ENCODE measurements around the gene SPEM1. TPM values are rescaled to one million over a fixed set of nuclear protein-coding genes. Genes with fewer than 3 reads are reported as not detected.
A peak's percentile ranks its signal among the peaks of the same experiment; 100 is the strongest.

Gene SPEM1
- total RNA-seq, 1 donor from 2014 or later: not detected

- no peak for DNase-seq (ENCODE audit: low spot score)
- no peak for ATAC-seq
These were observed 19.5 kb downstream of the SPEM1 start, which contains the start of gene FGF11 for GRCh38 chr17:7439462-7440112. Gene FGF11 (plus strand): TSS chr17:7439512. CDS start chr17:7439621, 109 bp downstream.

- no peak for ATAC-seq
- peak; percentile 62 for DNase-seq (ENCODE audit: low spot score)
These were observed 20.1 kb downstream of the SPEM1 start for GRCh38 chr17:7440113-7440833.

- peak; percentile 21 for ATAC-seq
These were observed 20.7 kb downstream of the SPEM1 start for GRCh38 chr17:7440834-7441195.

GRCh38 chr17:7441266-7441665 is 21.1 kb downstream of the SPEM1 start:
- DNase-seq (ENCODE audit: low spot score) (no peak), ATAC-seq (no peak)

More at GRCh38 chr17:7440834-7441195, 20.7 kb downstream of the SPEM1 start:
- DNase-seq (ENCODE audit: low spot score): peak; percentile 76

- DNase-seq (ENCODE audit: low spot score): no peak
- no peak for ATAC-seq
These were observed 22.0 kb downstream of the SPEM1 start for GRCh38 chr17:7442142-7442541.

GRCh38 chr17:7443499-7444485 is 23.7 kb downstream of the SPEM1 start:
- DNase-seq (ENCODE audit: low spot score) (no peak), ATAC-seq (no peak)

- DNase-seq (ENCODE audit: low spot score) (peak; percentile 95), ATAC-seq (peak; percentile 93)
These were observed 24.8 kb downstream of the SPEM1 start, which contains the start of gene CHRNB1 for GRCh38 chr17:7444682-7445618. Gene CHRNB1 (plus strand): TSS chr17:7445061. CDS start chr17:7445128, 67 bp downstream.

- peak; percentile 89 for DNase-seq (ENCODE audit: low spot score)
- peak; percentile 87 for ATAC-seq
These were observed 25.5 kb downstream of the SPEM1 start for GRCh38 chr17:7445619-7445968.

GRCh38 chr17:7448461-7448860 is 28.3 kb downstream of the SPEM1 start:
- ATAC-seq (no peak), DNase-seq (ENCODE audit: low spot score) (no peak)

- no peak for DNase-seq (ENCODE audit: low spot score)
- ATAC-seq: no peak
These were observed 39.9 kb downstream of the SPEM1 start for GRCh38 chr17:7459961-7460545.

- no peak for ATAC-seq
- no peak for DNase-seq (ENCODE audit: low spot score)
These were observed 40.9 kb downstream of the SPEM1 start for GRCh38 chr17:7460850-7461660.

GRCh38 chr17:7462474-7463371 is 42.6 kb downstream of the SPEM1 start:
- no peak for DNase-seq (ENCODE audit: low spot score)
- no peak for ATAC-seq

GRCh38 chr17:7463372-7463846 is 43.3 kb downstream of the SPEM1 start:
- no peak for ATAC-seq
- DNase-seq (ENCODE audit: low spot score): no peak

- no peak for ATAC-seq
- DNase-seq (ENCODE audit: low spot score): no peak
These were observed 44.0 kb downstream of the SPEM1 start for GRCh38 chr17:7464081-7464480.

- no peak for DNase-seq (ENCODE audit: low spot score)
- ATAC-seq: no peak
These were observed 45.6 kb downstream of the SPEM1 start for GRCh38 chr17:7465597-7466275.

- ATAC-seq (no peak), DNase-seq (ENCODE audit: low spot score) (no peak)
These were observed 46.2 kb downstream of the SPEM1 start for GRCh38 chr17:7466318-7466638.

GRCh38 chr17:7466639-7467341 is 46.7 kb downstream of the SPEM1 start:
- DNase-seq (ENCODE audit: low spot score) (peak; percentile 78), ATAC-seq (peak; percentile 49)
